Vagina (tissue), 2 donors: ENCODE measurements around the gene AKAP13. TPM values are rescaled to one million over a fixed set of nuclear protein-coding genes. Genes with fewer than 3 reads are reported as not detected.
A peak's percentile ranks its signal among the peaks of the same experiment; 100 is the strongest.

Experiments
- DNase-seq, 2 donors: peaks; one replicate each; pipeline ENCODE4 v3.0.0-alpha.2; 2017; ENCODE audit errors: extremely low spot score in 2 of 2
- H3K27ac ChIP-seq: fragments of 200-600 bp; sonication (generic); one replicate; pipeline ENCODE4 v1.5.1; 2019
- H3K27me3 ChIP-seq: fragments of 200-600 bp; sonication (generic); one replicate; pipeline ENCODE4 v1.5.1; 2019
- H3K36me3 ChIP-seq, 2 donors: fragments of 200-600 bp; sonication (generic); one replicate each; pipeline ENCODE4 v1.5.1; 2017 to 2019
- H3K4me1 ChIP-seq: fragments of 200-600 bp; sonication (generic); one replicate; pipeline ENCODE4 v1.5.1; 2019
- H3K4me3 ChIP-seq, 2 donors: fragments of 200-600 bp; sonication (generic); 1 replicate in 1 of 2; 2 replicates in 1 of 2; pipeline ENCODE4 v1.5.1; 2016 to 2019
- H3K9me3 ChIP-seq: fragments of 200-600 bp; sonication (generic); one replicate; pipeline ENCODE4 v1.5.1; 2019
- CTCF ChIP-seq, 3 experiments: fragments of 450-650 bp in 2 of 3; fragments of 200-600 bp in 1 of 3; sonication (generic) in 1 of 3; IDR thresholded peaks; one replicate each; pipeline ENCODE4 v1.5.1; 2017 to 2019; ENCODE audit warnings: antibody characterized with exemption in 3 of 3, mild to moderate bottlenecking in 2 of 3, moderate library complexity in 2 of 3
- POLR2A ChIP-seq, 2 donors: fragments of 450-650 bp; IDR thresholded peaks; one replicate each; pipeline ENCODE4 v1.6.1; 2017; ENCODE audit warnings: antibody characterized with exemption in 2 of 2, mild to moderate bottlenecking in 2 of 2, moderate library complexity in 2 of 2
- POLR2AphosphoS5 ChIP-seq, 2 donors: sonication (generic); formaldehyde crosslinking; IDR thresholded peaks; one replicate each; pipeline ENCODE4 v1.9.0; 2017; ENCODE audit warnings: antibody characterized with exemption in 2 of 2, mild to moderate bottlenecking in 2 of 2, low read depth in 1 of 2; ENCODE audit not compliant: insufficient read depth in 1 of 2
- intact Hi-C: fragments of 100-400 bp; cut with DNase I; formaldehyde crosslinking; loops from one replicate; pipeline ENCODE4 v1.15.1; 2023
- total RNA-seq: library from RNA; depleted of rRNA; stranded (reverse); fragments of >200 nt; gene quantifications from one replicate; pipeline ENCODE4 v1.2.3, GENCODE V29; 2016

AKAP13 gene
- total RNA-seq, 1 donor from 2014 or later = 177 TPM

DNA sequence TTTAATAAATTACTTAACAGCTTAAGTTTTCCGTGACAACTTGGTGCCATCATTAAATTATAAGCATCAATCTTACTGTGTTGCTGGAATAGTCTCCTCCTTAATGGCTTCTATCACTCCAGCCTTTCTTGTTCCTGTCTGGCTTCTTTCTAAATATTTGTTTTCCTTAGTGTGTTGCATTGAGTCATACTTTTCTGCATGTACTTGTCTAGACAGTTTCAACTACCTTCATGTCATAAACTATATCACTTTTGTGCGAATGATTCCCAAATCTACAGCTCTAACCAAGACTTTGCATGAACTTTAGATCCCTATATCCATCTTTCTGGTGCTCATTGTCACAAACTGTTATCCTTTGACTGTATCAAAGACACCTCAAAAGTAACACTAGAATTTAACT is 78.4 kb downstream of the AKAP13 start:
- H3K4me3 ChIP-seq = no peak overlapping the region
- no peak overlapping the region for H3K27ac ChIP-seq
- peak in 1 of 2 donors; percentile 20 for TF ChIP-seq POLR2AphosphoS5 (IDR thresholded peaks at IDR 0.05; ENCODE audit: insufficient read depth in 1 of 2, low read depth in 1 of 2)
- no peak for TF ChIP-seq POLR2A (IDR thresholded peaks at IDR 0.05)
- TF ChIP-seq CTCF (IDR thresholded peaks at IDR 0.05) = no peak
- no peaks in the 10 kb centered on the region for H3K9me3 ChIP-seq
- H3K4me1 ChIP-seq = peaks cover 25% of the 10 kb centered on the region
- DNase-seq = no peak
- no peaks in the 10 kb centered on the region for H3K27me3 ChIP-seq
- intact Hi-C loops = no loop called here
- no peaks in the 10 kb centered on the region for H3K36me3 ChIP-seq

- TF ChIP-seq POLR2AphosphoS5 (IDR thresholded peaks at IDR 0.05; ENCODE audit: insufficient read depth in 1 of 2, low read depth in 1 of 2) = no peak
- TF ChIP-seq CTCF (IDR thresholded peaks at IDR 0.05) = no peak
- no peak for TF ChIP-seq POLR2A (IDR thresholded peaks at IDR 0.05)
- H3K27me3 ChIP-seq = no peaks in the 10 kb centered on the region
These were observed 81.6 kb downstream of the AKAP13 start for GRCh38 chr15:85462029-85462428.

GRCh38 chr15:85463276-85463892 is 83.0 kb downstream of the AKAP13 start:
- Histone ChIP-seq H3K4me3 (no peak overlapping the region), H3K27ac (no peak overlapping the region), H3K4me1 (peaks cover 21% of the 10 kb centered on the region), H3K36me3 (no peaks in the 10 kb centered on the region), H3K27me3 (no peaks in the 10 kb centered on the region), H3K9me3 (no peaks in the 10 kb centered on the region)
- intact Hi-C loops = no loop called here
- DNase-seq = no peak
- TF ChIP-seq CTCF (IDR thresholded peaks at IDR 0.05) = no peak
- TF ChIP-seq POLR2AphosphoS5 (IDR thresholded peaks at IDR 0.05; ENCODE audit: insufficient read depth in 1 of 2, low read depth in 1 of 2) = no peak
- no peak for TF ChIP-seq POLR2A (IDR thresholded peaks at IDR 0.05)

More at GRCh38 chr15:85462029-85462428, 81.6 kb downstream of the AKAP13 start:
- Histone ChIP-seq H3K4me3 (no peak overlapping the region), H3K4me1 (peaks cover 21% of the 10 kb centered on the region), H3K9me3 (no peaks in the 10 kb centered on the region), H3K36me3 (no peaks in the 10 kb centered on the region), H3K27ac (no peak overlapping the region)
- intact Hi-C loops = no loop called here
- DNase-seq = no peak

- no peaks in the 10 kb centered on the region for H3K27me3 ChIP-seq
- no peak overlapping the region for H3K4me3 ChIP-seq
- H3K9me3 ChIP-seq = no peaks in the 10 kb centered on the region
- no peaks in the 10 kb centered on the region for H3K36me3 ChIP-seq
- DNase-seq = no peak
- peaks cover 21% of the 10 kb centered on the region for H3K4me1 ChIP-seq
- H3K27ac ChIP-seq = no peak overlapping the region
- intact Hi-C loops = no loop called here
- no peak for TF ChIP-seq CTCF (IDR thresholded peaks at IDR 0.05)
These were observed 83.6 kb downstream of the AKAP13 start for GRCh38 chr15:85463976-85464375.

DNA sequence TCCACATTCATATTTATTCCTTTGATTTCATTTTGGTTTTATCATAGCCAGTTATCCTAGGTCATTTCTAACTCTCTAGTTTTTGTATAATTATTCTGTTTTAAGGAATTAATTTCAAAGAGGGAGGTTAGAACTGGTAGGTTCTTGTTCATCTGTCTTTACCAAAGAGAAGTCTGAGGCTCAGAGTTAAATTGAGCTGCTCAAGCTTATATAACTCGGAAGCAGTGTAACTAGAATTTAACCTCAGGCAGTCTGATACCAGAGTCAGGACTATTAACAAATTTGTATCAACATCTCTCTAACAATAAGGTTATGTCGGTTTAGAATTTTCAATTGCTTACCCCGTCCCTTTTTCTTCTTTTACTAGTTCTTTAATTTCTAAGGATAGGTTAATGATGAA is 84.1 kb downstream of the AKAP13 start:
- DNase-seq = no peak
- intact Hi-C loops = no loop called here
- Histone ChIP-seq H3K4me1 (peaks cover 18% of the 10 kb centered on the region), H3K27me3 (no peaks in the 10 kb centered on the region), H3K36me3 (no peaks in the 10 kb centered on the region), H3K9me3 (no peaks in the 10 kb centered on the region), H3K27ac (no peak overlapping the region), H3K4me3 (no peak overlapping the region)
- no peak for TF ChIP-seq POLR2A (IDR thresholded peaks at IDR 0.05)
